ENCODE data around the gene PGBD5. TPM values are rescaled to one million over a fixed set of nuclear protein-coding genes. Genes with fewer than 3 reads are reported as not detected.

Gene PGBD5
- polyA plus RNA-seq, 1 donor (not counting 4 experiments of a cell fraction or from before 2014, with no cell fraction given) = 0.28 TPM

GRCh38 chr1:230268371-230269170 lies 157.6 kb downstream of the PGBD5 start:
- H3K4me1 ChIP-seq (ENCODE audit: control insufficient read depth, extremely low read depth, insufficient read depth, low read length) = no peaks in the 10 kb centered on the region
- no peak for TF ChIP-seq EZH2 (IDR thresholded peaks at IDR 0.05; ENCODE audit: low read length)
- TF ChIP-seq, protein P1, sequence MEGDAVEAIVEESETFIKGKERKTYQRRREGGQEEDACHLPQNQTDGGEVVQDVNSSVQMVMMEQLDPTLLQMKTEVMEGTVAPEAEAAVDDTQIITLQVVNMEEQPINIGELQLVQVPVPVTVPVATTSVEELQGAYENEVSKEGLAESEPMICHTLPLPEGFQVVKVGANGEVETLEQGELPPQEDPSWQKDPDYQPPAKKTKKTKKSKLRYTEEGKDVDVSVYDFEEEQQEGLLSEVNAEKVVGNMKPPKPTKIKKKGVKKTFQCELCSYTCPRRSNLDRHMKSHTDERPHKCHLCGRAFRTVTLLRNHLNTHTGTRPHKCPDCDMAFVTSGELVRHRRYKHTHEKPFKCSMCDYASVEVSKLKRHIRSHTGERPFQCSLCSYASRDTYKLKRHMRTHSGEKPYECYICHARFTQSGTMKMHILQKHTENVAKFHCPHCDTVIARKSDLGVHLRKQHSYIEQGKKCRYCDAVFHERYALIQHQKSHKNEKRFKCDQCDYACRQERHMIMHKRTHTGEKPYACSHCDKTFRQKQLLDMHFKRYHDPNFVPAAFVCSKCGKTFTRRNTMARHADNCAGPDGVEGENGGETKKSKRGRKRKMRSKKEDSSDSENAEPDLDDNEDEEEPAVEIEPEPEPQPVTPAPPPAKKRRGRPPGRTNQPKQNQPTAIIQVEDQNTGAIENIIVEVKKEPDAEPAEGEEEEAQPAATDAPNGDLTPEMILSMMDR (optimal IDR thresholded peaks at IDR 0.05 in 1 of 3, IDR thresholded peaks at IDR 0.05 in 1 of 3, conservative IDR thresholded peaks at IDR 0.05 in 1 of 3; ENCODE audit: extremely low read depth in 1 of 3, insufficient read depth in 2 of 3, low read length in 3 of 3) = peak; percentile 46 to 53 (median 47)
- no peaks in the 10 kb centered on the region for H3K27me3 ChIP-seq (ENCODE audit: control insufficient read depth, extremely low read depth, insufficient read depth, low read length)
- no peak overlapping the region for H2AFZ ChIP-seq (ENCODE audit: control insufficient read depth, low read length)
- dilution Hi-C loops (cut with MboI; ENCODE audit: extremely low pct_ligation_motif_present, low sequenced_read_pairs) = no loop called here
- H3K79me2 ChIP-seq (ENCODE audit: control insufficient read depth, insufficient read depth, low read length) = no peaks in the 10 kb centered on the region
- H3K27ac ChIP-seq (ENCODE audit: control insufficient read depth, insufficient read depth, low read length) = no peak overlapping the region
- H4K20me1 ChIP-seq (ENCODE audit: control insufficient read depth, extremely low read depth, insufficient read depth, low read length) = peaks cover 2% of the 10 kb centered on the region
- no peak overlapping the region for H3K4me3 ChIP-seq (ENCODE audit: control insufficient read depth in 2 of 3, extremely low read depth in 1 of 3, insufficient read depth in 2 of 3, low read depth in 1 of 3, low read length in 3 of 3)
- FAIRE-seq = no peak
- peaks cover 19 to 37% of the 10 kb centered on the region in 2 experiments for H3K36me3 ChIP-seq (ENCODE audit: control insufficient read depth in 2 of 2, extremely low read depth in 1 of 2, insufficient read depth in 2 of 2, low read length in 2 of 2)
- H3K9me3 ChIP-seq (ENCODE audit: control insufficient read depth, low read depth, low read length) = no peaks in the 10 kb centered on the region
- no peak for DNase-seq (ENCODE audit: low read depth, low spot score)
- H3K4me2 ChIP-seq (ENCODE audit: control insufficient read depth, extremely low read depth, insufficient read depth, low read depth, low read length) = no peak overlapping the region
- no peaks in the 10 kb centered on the region for H3K9me1 ChIP-seq (ENCODE audit: control insufficient read depth, extremely low read depth, insufficient read depth, low read length)
- H3K9ac ChIP-seq (ENCODE audit: control insufficient read depth, extremely low read depth, insufficient read depth, low read length) = no peak overlapping the region

DNA sequence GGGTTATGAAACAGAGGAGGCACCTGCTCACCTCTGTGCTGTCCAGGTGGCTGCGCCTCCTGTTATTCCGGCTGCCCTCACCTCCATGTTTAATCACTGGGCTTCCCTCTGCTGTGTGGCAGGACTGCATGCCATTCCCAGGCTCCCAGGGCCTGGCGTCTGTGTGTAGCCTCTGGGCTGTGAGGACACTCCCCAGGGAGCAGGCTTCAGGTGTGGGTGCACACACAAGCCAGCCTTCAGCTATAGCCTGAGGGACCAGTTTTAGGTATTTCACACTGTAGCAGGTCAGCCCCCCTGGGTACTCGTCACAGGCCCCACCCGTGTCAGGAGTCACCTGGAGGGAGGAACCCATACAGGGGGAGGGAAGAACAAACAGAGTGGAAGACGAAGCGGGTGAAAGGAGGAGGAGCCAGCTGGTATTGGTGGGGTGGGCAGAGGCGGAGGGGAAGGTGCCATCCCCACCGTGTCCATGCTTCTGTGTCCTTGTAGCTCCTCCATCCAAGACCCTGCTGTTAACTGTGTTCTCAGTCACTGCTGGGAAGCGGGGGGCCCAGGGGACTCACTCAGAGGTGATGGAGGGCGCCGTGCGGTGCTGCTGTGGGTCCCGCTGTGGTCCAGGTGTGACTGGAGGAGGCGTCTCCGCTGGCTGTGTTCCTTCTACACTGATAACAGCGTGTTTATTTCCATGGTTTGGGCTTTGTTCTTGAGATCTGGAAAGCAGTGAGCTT lies 158.6 kb downstream of the PGBD5 start:
- Histone ChIP-seq H3K79me2 (ENCODE audit: control insufficient read depth, insufficient read depth, low read length) (no peaks in the 10 kb centered on the region), H3K9me3 (ENCODE audit: control insufficient read depth, low read depth, low read length) (no peaks in the 10 kb centered on the region), H4K20me1 (ENCODE audit: control insufficient read depth, extremely low read depth, insufficient read depth, low read length) (peaks cover 2% of the 10 kb centered on the region), H3K27ac (ENCODE audit: control insufficient read depth, insufficient read depth, low read length) (no peak overlapping the region), H3K9ac (ENCODE audit: control insufficient read depth, extremely low read depth, insufficient read depth, low read length) (no peak overlapping the region), H3K4me1 (ENCODE audit: control insufficient read depth, extremely low read depth, insufficient read depth, low read length) (no peaks in the 10 kb centered on the region), H3K27me3 (ENCODE audit: control insufficient read depth, extremely low read depth, insufficient read depth, low read length) (no peaks in the 10 kb centered on the region), H3K9me1 (ENCODE audit: control insufficient read depth, extremely low read depth, insufficient read depth, low read length) (no peaks in the 10 kb centered on the region), H3K4me2 (ENCODE audit: control insufficient read depth, extremely low read depth, insufficient read depth, low read depth, low read length) (no peak overlapping the region), H3K4me3 (ENCODE audit: control insufficient read depth in 2 of 3, extremely low read depth in 1 of 3, insufficient read depth in 2 of 3, low read depth in 1 of 3, low read length in 3 of 3) (no peak overlapping the region), H2AFZ (ENCODE audit: control insufficient read depth, low read length) (no peak overlapping the region), H3K36me3 (ENCODE audit: control insufficient read depth in 2 of 2, extremely low read depth in 1 of 2, insufficient read depth in 2 of 2, low read length in 2 of 2) (peaks cover 21 to 43% of the 10 kb centered on the region in 2 experiments)
- TF ChIP-seq, protein P1 (optimal IDR thresholded peaks at IDR 0.05 in 1 of 3, IDR thresholded peaks at IDR 0.05 in 1 of 3, conservative IDR thresholded peaks at IDR 0.05 in 1 of 3; ENCODE audit: extremely low read depth in 1 of 3, insufficient read depth in 2 of 3, low read length in 3 of 3) = no peak
- TF ChIP-seq EZH2 (IDR thresholded peaks at IDR 0.05; ENCODE audit: low read length) = no peak
- DNase-seq (ENCODE audit: low read depth, low spot score) (no peak), FAIRE-seq (no peak)
- dilution Hi-C loops (cut with MboI; ENCODE audit: extremely low pct_ligation_motif_present, low sequenced_read_pairs) = no loop called here

Data from keratinocyte (primary cell).